Esophagus muscularis mucosa (tissue), 4 donors: ENCODE data around the gene TUSC2. TPM values are rescaled to one million over a fixed set of nuclear protein-coding genes. Genes with fewer than 3 reads are reported as not detected.
A peak's percentile ranks its signal among the peaks of the same experiment; 100 is the strongest.

Experiments used
- DNase-seq: peaks from one replicate; pipeline ENCODE4 v3.0.0-alpha.2; 2017; ENCODE audit errors: extremely low spot score
- H3K27ac ChIP-seq, 4 donors: fragments of 200-600 bp; sonication (generic); replicated peaks in 1 of 4; 1 replicate in 3 of 4; 2 replicates in 1 of 4; pipeline ENCODE4 v1.5.1; 2016 to 2019; ENCODE audit warnings: mild to moderate bottlenecking in 1 of 4
- H3K27me3 ChIP-seq, 4 donors: fragments of 200-600 bp; sonication (generic); one replicate each; pipeline versions ENCODE4 v1.5.1 to v1.6.0; 2016 to 2019
- H3K36me3 ChIP-seq, 4 donors: fragments of 200-600 bp; sonication (generic); one replicate each; pipeline ENCODE4 v1.5.1; 2016 to 2019
- H3K4me1 ChIP-seq, 4 donors: fragments of 200-600 bp; sonication (generic); one replicate each; pipeline ENCODE4 v1.5.1; 2016 to 2019
- H3K4me3 ChIP-seq, 4 donors: fragments of 200-600 bp; sonication (generic); 1 replicate in 2 of 4; 2 replicates in 2 of 4; pipeline ENCODE4 v1.5.1; 2016 to 2019; ENCODE audit warnings: mild to moderate bottlenecking in 4 of 4, moderate library complexity in 1 of 4
- H3K9me3 ChIP-seq, 4 donors: fragments of 200-600 bp; sonication (generic); 1 replicate in 3 of 4; 2 replicates in 1 of 4; pipeline ENCODE4 v1.5.1; 2016 to 2019
- EP300 ChIP-seq: sonication (generic); formaldehyde crosslinking; IDR thresholded peaks from one replicate; pipeline ENCODE4 v1.6.1; 2017; ENCODE audit warnings: antibody characterized with exemption
- POLR2A ChIP-seq: fragments of 450-650 bp; IDR thresholded peaks from one replicate; pipeline ENCODE4 v1.6.1; 2017; ENCODE audit warnings: antibody characterized with exemption, moderate library complexity, mild to moderate bottlenecking, low read depth
- POLR2AphosphoS5 ChIP-seq, 2 donors: sonication (generic); formaldehyde crosslinking; IDR thresholded peaks; one replicate each; pipeline ENCODE4 v1.6.1; 2017; ENCODE audit warnings: antibody characterized with exemption in 2 of 2
- WGBS: methylation state at CpG from one replicate; pipeline ENCODE4 v1.1.5; 2018; 5-methylcytosine and 5-hydroxymethylcytosine counted together
- intact Hi-C: fragments of 100-400 bp; cut with DNase I; formaldehyde crosslinking; loops from one replicate; pipeline ENCODE4 v1.15.1; 2023
- total RNA-seq, 4 donors: library from RNA; depleted of rRNA; stranded (reverse); fragments of >200 nt; gene quantifications; one replicate each; pipeline versions ENCODE4 v1.1.0 to v1.2.1, GENCODE V29; 2016
- TF ChIP-seq, protein P1 (sequence below), 3 experiments: fragments of 200-600 bp in 2 of 3; fragments of 450-650 bp in 1 of 3; sonication (generic) in 2 of 3; IDR thresholded peaks; one replicate each; pipeline ENCODE4 v1.5.1; 2017 to 2019; ENCODE audit warnings: antibody characterized with exemption in 3 of 3, mild to moderate bottlenecking in 2 of 3, moderate library complexity in 1 of 3

The TUSC2 gene
- total RNA-seq, 4 donors from 2014 or later, result 18.7 to 40.6 (median 37.5) TPM

DNA sequence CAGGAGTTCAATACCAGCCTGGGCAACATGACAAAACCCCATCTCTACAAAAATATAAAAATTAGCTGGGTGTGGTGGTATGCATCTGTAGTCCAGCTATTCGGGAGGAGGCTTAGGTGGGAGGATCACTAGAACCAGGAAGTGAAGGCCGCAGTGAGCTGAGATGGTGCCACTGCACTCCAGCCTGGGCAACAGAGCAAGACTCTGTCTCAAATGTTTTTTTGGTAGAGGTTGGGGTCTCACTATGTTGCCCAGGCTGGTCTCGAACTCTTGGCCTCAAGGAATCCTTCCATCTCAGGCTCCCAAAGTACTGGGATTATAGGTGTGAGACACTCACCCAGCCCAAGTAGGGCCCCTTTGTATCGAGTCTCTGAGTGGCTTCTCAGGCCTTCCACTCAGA is 33.9 kb downstream of the TUSC2 start:
- TF ChIP-seq POLR2AphosphoS5 (IDR thresholded peaks at IDR 0.05) (no peak), POLR2A (no peak), EP300 (no peak)
- TF ChIP-seq, protein P1, sequence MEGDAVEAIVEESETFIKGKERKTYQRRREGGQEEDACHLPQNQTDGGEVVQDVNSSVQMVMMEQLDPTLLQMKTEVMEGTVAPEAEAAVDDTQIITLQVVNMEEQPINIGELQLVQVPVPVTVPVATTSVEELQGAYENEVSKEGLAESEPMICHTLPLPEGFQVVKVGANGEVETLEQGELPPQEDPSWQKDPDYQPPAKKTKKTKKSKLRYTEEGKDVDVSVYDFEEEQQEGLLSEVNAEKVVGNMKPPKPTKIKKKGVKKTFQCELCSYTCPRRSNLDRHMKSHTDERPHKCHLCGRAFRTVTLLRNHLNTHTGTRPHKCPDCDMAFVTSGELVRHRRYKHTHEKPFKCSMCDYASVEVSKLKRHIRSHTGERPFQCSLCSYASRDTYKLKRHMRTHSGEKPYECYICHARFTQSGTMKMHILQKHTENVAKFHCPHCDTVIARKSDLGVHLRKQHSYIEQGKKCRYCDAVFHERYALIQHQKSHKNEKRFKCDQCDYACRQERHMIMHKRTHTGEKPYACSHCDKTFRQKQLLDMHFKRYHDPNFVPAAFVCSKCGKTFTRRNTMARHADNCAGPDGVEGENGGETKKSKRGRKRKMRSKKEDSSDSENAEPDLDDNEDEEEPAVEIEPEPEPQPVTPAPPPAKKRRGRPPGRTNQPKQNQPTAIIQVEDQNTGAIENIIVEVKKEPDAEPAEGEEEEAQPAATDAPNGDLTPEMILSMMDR (IDR thresholded peaks at IDR 0.05), result no peak

GRCh38 chr3:50293079-50293801 is 34.8 kb downstream of the TUSC2 start:
- WGBS, result 72% methylated on average over 10 of the region's 12 CpGs

More for the DNA sequence above, 33.9 kb downstream of the TUSC2 start:
- intact Hi-C loops, result no loop called here
- no peak overlapping the region for H3K27ac ChIP-seq
- H3K36me3 ChIP-seq, result peaks cover 14 to 24% (median 15%) of the 10 kb centered on the region in 4 donors
- no peak overlapping the region for H3K4me3 ChIP-seq
- peaks cover 32 to 54% (median 42%) of the 10 kb centered on the region in 4 donors for H3K4me1 ChIP-seq
- DNase-seq, result no peak
- H3K27me3 ChIP-seq, result no peaks in the 10 kb centered on the region
- WGBS, result 100% methylated on average over 4 of the region's 4 CpGs
- H3K9me3 ChIP-seq, result no peaks in the 10 kb centered on the region

GRCh38 chr3:50292159-50293078 is 35.6 kb downstream of the TUSC2 start, which contains the start of gene IFRD2:
IFRD2 (minus strand) TSS chr3:50292429; CDS start chr3:50292274, 155 bp downstream.
- intact Hi-C loops, result no loop called here
- WGBS, result 0% methylated on average over 40 of the region's 67 CpGs

More at GRCh38 chr3:50293079-50293801, 34.8 kb downstream of the TUSC2 start:
- H3K27ac ChIP-seq, result peak overlapping the region; percentile 87 to 95 (median 92)
- H3K4me1 ChIP-seq, result peaks cover 25 to 46% (median 34%) of the 10 kb centered on the region in 4 donors
- DNase-seq, result no peak
- intact Hi-C loops, result no loop called here
- TF ChIP-seq POLR2A, result no peak
- TF ChIP-seq, protein P1 (IDR thresholded peaks at IDR 0.05), result no peak
- TF ChIP-seq EP300, result no peak
- no peak for TF ChIP-seq POLR2AphosphoS5 (IDR thresholded peaks at IDR 0.05)
- H3K27me3 ChIP-seq, result no peaks in the 10 kb centered on the region
- peaks cover 23 to 32% (median 24%) of the 10 kb centered on the region in 4 donors for H3K36me3 ChIP-seq
- H3K4me3 ChIP-seq, result peak overlapping the region; percentile 82 to 99 (median 94)
- no peaks in the 10 kb centered on the region for H3K9me3 ChIP-seq

GRCh38 chr3:50290161-50290641 is 37.8 kb downstream of the TUSC2 start:
- DNase-seq, result no peak
- WGBS, result 92% methylated on average over 14 of the region's 16 CpGs
- intact Hi-C loops, result no loop called here

More at GRCh38 chr3:50292159-50293078, 35.6 kb downstream of the TUSC2 start, which contains the start of gene IFRD2:
- Histone ChIP-seq H3K27me3 (no peaks in the 10 kb centered on the region), H3K36me3 (peaks cover 30 to 40% (median 32%) of the 10 kb centered on the region in 4 donors), H3K9me3 (no peaks in the 10 kb centered on the region), H3K27ac (peak within 1 kb of the TSS; percentile 87 to 95 (median 92)), H3K4me3 (peak within 1 kb of the TSS; percentile 82 to 99 (median 94)), H3K4me1 (peaks cover 26 to 38% (median 28%) of the 10 kb centered on the region in 4 donors)
- DNase-seq, result peak; percentile 99
- TF ChIP-seq, protein P1 (IDR thresholded peaks at IDR 0.05), result no peak
- TF ChIP-seq POLR2AphosphoS5 (IDR thresholded peaks at IDR 0.05) (peak; percentile 90 to 97), EP300 (no peak), POLR2A (peak; percentile 79)

More at GRCh38 chr3:50290161-50290641, 37.8 kb downstream of the TUSC2 start:
- H3K27ac ChIP-seq, result no peak overlapping the region
- peaks cover 26 to 36% (median 33%) of the 10 kb centered on the region in 4 donors for H3K4me1 ChIP-seq
- no peak overlapping the region for H3K4me3 ChIP-seq
- peaks cover 30 to 48% (median 43%) of the 10 kb centered on the region in 4 donors for H3K36me3 ChIP-seq
- no peaks in the 10 kb centered on the region for H3K27me3 ChIP-seq
- no peak for TF ChIP-seq POLR2AphosphoS5 (IDR thresholded peaks at IDR 0.05)
- TF ChIP-seq, protein P1 (IDR thresholded peaks at IDR 0.05), result no peak
- no peak for TF ChIP-seq POLR2A
- TF ChIP-seq EP300, result no peak
- H3K9me3 ChIP-seq, result no peaks in the 10 kb centered on the region
